Neural cell (in vitro differentiated cells): Measurements from ENCODE around the gene TTC39B.

Experiments
- EP300 ChIP-seq: fragments of 450-650 bp; conservative IDR thresholded peaks from 2 replicates; pipeline ENCODE4 v1.6.1; 2014; ENCODE audit warnings: antibody characterized with exemption, mild to moderate bottlenecking, moderate library complexity; ENCODE audit not compliant: poor library complexity, severe bottlenecking
- EZH2 ChIP-seq: fragments of 200-600, 300-800 bp; shearing (Covaris generic), sonication (generic); IDR thresholded peaks from 2 replicates; pipeline ENCODE4 v1.6.1; 2014; ENCODE audit warnings: antibody characterized with exemption, low read length, borderline replicate concordance, mild to moderate bottlenecking; ENCODE audit not compliant: insufficient read depth, poor library complexity, severe bottlenecking
- POLR2AphosphoS5 ChIP-seq: IDR thresholded peaks from 2 replicates; pipeline ENCODE4 v1.6.1; 2012
- SMC3 ChIP-seq: fragments of 450-650 bp; conservative IDR thresholded peaks from 2 replicates; pipeline ENCODE4 v1.6.1; 2014; ENCODE audit warnings: antibody characterized with exemption, mild to moderate bottlenecking, moderate library complexity; ENCODE audit not compliant: poor library complexity
- TAF1 ChIP-seq: IDR thresholded peaks from 2 replicates; pipeline ENCODE4 v1.6.1; 2012; ENCODE audit warnings: low read depth
- TF ChIP-seq, protein P1 (sequence below): fragments of 450-650 bp; IDR thresholded peaks from 2 replicates; pipeline ENCODE4 v1.5.1; 2014; ENCODE audit warnings: antibody characterized with exemption, mild to moderate bottlenecking, moderate library complexity; ENCODE audit not compliant: poor library complexity, severe bottlenecking

DNA sequence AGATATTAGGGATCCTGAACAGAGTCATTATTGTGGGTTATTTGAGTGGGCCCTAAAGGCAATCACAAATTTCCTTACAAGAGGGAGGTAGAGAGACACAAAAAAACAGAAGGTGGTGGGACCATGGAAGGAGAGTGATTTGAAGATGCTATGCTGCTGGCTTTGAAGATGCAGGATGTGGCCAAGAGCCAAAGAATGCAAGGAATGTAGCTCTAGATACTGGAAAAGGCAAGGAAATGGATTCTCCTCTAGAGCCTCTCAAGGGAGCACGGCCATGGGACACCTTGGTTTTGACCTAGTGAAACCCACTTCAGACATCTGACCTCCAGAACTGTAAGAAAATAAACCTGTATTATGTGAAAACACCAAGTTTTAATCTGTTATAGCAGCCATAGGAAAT is 53.8 kb downstream of the TTC39B start:
- TF ChIP-seq, protein P1, sequence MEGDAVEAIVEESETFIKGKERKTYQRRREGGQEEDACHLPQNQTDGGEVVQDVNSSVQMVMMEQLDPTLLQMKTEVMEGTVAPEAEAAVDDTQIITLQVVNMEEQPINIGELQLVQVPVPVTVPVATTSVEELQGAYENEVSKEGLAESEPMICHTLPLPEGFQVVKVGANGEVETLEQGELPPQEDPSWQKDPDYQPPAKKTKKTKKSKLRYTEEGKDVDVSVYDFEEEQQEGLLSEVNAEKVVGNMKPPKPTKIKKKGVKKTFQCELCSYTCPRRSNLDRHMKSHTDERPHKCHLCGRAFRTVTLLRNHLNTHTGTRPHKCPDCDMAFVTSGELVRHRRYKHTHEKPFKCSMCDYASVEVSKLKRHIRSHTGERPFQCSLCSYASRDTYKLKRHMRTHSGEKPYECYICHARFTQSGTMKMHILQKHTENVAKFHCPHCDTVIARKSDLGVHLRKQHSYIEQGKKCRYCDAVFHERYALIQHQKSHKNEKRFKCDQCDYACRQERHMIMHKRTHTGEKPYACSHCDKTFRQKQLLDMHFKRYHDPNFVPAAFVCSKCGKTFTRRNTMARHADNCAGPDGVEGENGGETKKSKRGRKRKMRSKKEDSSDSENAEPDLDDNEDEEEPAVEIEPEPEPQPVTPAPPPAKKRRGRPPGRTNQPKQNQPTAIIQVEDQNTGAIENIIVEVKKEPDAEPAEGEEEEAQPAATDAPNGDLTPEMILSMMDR: no peak
- TF ChIP-seq EP300 (no peak), SMC3 (no peak), POLR2AphosphoS5 (no peak), TAF1 (no peak), EZH2 (no peak)
